Effector memory CD8-positive, alpha-beta T cell (primary cell): ENCODE data around the gene SLC45A2.
A peak's percentile ranks its signal among the peaks of the same experiment; 100 is the strongest.

Experiments
- ATAC-seq: fragments of 150-1000 bp; cut with Tn5 transposase; replicated peaks from 2 replicates; pipeline ENCODE4 v1.10.0; 2021; ENCODE audit warnings: mild to moderate bottlenecking, moderate library complexity
- DNase-seq, 3 experiments: peaks; one replicate each; pipeline ENCODE4 v3.0.0; 2021
- H3K27ac Mint-ChIP-seq, 2 donors: one replicate each; pipeline ENCODE4 v1.8.0; 2022; ENCODE audit warnings: mild to moderate bottlenecking in 2 of 2, mixed read lengths in 2 of 2, moderate library complexity in 2 of 2
- H3K27me3 Mint-ChIP-seq, 2 donors: one replicate each; pipeline ENCODE4 v1.8.0; 2022; ENCODE audit warnings: mixed read lengths in 2 of 2
- H3K36me3 Mint-ChIP-seq: one replicate; pipeline ENCODE4 v1.8.0; 2022; ENCODE audit warnings: mild to moderate bottlenecking, moderate library complexity, mixed read lengths; ENCODE audit not compliant: insufficient read depth
- H3K4me1 Mint-ChIP-seq, 2 donors: one replicate each; pipeline ENCODE4 v1.8.0; 2022; ENCODE audit warnings: low read depth in 2 of 2, mixed read lengths in 2 of 2
- H3K4me3 Mint-ChIP-seq, 2 donors: one replicate each; pipeline ENCODE4 v1.8.0; 2022; ENCODE audit warnings: mild to moderate bottlenecking in 2 of 2, mixed read lengths in 2 of 2, moderate library complexity in 2 of 2
- H3K9me3 Mint-ChIP-seq, 2 donors: one replicate each; pipeline ENCODE4 v1.8.0; 2022; ENCODE audit warnings: mixed read lengths in 2 of 2

Gene SLC45A2

DNA sequence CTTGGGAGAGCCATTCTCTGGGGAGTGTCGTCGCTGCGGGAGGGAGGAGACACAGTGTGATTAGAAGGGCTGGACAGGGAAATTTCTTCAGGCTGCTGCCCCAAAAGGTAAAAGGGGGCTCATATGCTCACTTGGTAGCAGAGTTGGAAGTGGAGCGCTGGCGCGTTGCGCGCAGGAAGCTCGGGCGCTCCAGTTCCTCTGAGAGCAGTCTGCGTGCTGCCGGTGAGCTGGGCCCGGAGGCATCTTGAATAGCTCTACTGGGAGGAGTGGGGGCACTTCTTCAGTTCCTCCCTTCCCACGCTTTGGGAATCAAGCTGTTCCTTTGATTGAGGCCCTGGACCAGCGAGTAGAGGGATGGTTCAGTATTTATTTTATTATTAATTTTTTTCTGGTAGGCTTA, 45.6 kb downstream of the SLC45A2 start:
- Mint-ChIP-seq H3K27me3 (peaks cover 69 to 73% of the 10 kb centered on the region in 2 donors), H3K27ac (no peak overlapping the region)
- ATAC-seq: no peak

GRCh38 chr5:33938507-33938796, 46.0 kb downstream of the SLC45A2 start:
- H3K4me1 Mint-ChIP-seq: no peaks in the 10 kb centered on the region
- H3K36me3 Mint-ChIP-seq: peaks cover 4% of the 10 kb centered on the region
- DNase-seq: no peak
- H3K4me3 Mint-ChIP-seq: no peak overlapping the region
- no peaks in the 10 kb centered on the region for H3K9me3 Mint-ChIP-seq
- no peak for ATAC-seq
- no peak overlapping the region for H3K27ac Mint-ChIP-seq
- peaks cover 68 to 71% of the 10 kb centered on the region in 2 donors for H3K27me3 Mint-ChIP-seq

More for the DNA sequence above, 45.6 kb downstream of the SLC45A2 start:
- H3K4me3 Mint-ChIP-seq: no peak overlapping the region
- no peaks in the 10 kb centered on the region for H3K9me3 Mint-ChIP-seq
- DNase-seq: no peak
- peaks cover 4% of the 10 kb centered on the region for H3K36me3 Mint-ChIP-seq
- no peaks in the 10 kb centered on the region for H3K4me1 Mint-ChIP-seq

GRCh38 chr5:33937707-33938506, 46.6 kb downstream of the SLC45A2 start:
- Mint-ChIP-seq H3K36me3 (peaks cover 4% of the 10 kb centered on the region), H3K27ac (no peak overlapping the region), H3K9me3 (no peaks in the 10 kb centered on the region), H3K27me3 (peaks cover 68 to 70% of the 10 kb centered on the region in 2 donors), H3K4me1 (no peaks in the 10 kb centered on the region), H3K4me3 (no peak overlapping the region)
- DNase-seq: no peak
- no peak for ATAC-seq

GRCh38 chr5:33937017-33937706, 47.3 kb downstream of the SLC45A2 start:
- H3K9me3 Mint-ChIP-seq: no peaks in the 10 kb centered on the region
- DNase-seq: no peak

DNA sequence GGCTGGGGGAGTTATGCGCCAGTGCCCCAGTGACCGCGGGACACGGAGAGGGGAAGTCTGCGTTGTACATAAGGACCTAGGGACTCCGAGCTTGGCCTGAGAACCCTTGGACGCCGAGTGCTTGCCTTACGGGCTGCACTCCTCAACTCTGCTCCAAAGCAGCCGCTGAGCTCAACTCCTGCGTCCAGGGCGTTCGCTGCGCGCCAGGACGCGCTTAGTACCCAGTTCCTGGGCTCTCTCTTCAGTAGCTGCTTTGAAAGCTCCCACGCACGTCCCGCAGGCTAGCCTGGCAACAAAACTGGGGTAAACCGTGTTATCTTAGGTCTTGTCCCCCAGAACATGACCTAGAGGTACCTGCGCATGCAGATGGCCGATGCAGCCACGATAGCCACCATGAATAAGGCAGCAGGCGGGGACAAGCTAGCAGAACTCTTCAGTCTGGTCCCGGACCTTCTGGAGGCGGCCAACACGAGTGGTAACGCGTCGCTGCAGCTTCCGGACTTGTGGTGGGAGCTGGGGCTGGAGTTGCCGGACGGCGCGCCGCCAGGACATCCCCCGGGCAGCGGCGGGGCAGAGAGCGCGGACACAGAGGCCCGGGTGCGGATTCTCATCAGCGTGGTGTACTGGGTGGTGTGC, 48.0 kb downstream of the SLC45A2 start, which contains the start of gene RXFP3:
RXFP3 (plus strand) TSS at position 6 of the 636 bp plus-strand sequence; CDS start at position 361, 355 bp downstream.
- H3K9me3 Mint-ChIP-seq: no peaks in the 10 kb centered on the region
- DNase-seq (no peak), ATAC-seq (no peak)
- H3K27me3 Mint-ChIP-seq: peaks cover 66% of the 10 kb centered on the region in 2 donors
- H3K36me3 Mint-ChIP-seq: peaks cover 4% of the 10 kb centered on the region
- H3K4me1 Mint-ChIP-seq: no peaks in the 10 kb centered on the region
- no peak within 1 kb of the TSS for H3K4me3 Mint-ChIP-seq
- H3K27ac Mint-ChIP-seq: no peak within 1 kb of the TSS

More at GRCh38 chr5:33937017-33937706, 47.3 kb downstream of the SLC45A2 start:
- Mint-ChIP-seq H3K4me3 (no peak overlapping the region), H3K27ac (no peak overlapping the region), H3K36me3 (peaks cover 4% of the 10 kb centered on the region), H3K4me1 (no peaks in the 10 kb centered on the region), H3K27me3 (peaks cover 66% of the 10 kb centered on the region in 2 donors)
- ATAC-seq: no peak

- Mint-ChIP-seq H3K27me3 (peaks cover 66% of the 10 kb centered on the region in 2 donors), H3K9me3 (no peaks in the 10 kb centered on the region), H3K4me3 (no peak overlapping the region), H3K27ac (no peak overlapping the region), H3K36me3 (peaks cover 4% of the 10 kb centered on the region), H3K4me1 (no peaks in the 10 kb centered on the region)
- ATAC-seq: peak; percentile 40
- peak in 1 of 3 experiments; percentile 4 for DNase-seq
Observed at GRCh38 chr5:33936004-33936380, 48.5 kb downstream of the SLC45A2 start.

GRCh38 chr5:33934176-33934575, 50.3 kb downstream of the SLC45A2 start:
- Mint-ChIP-seq H3K27me3 (peaks cover 48 to 56% of the 10 kb centered on the region in 2 donors), H3K36me3 (peaks cover 4% of the 10 kb centered on the region), H3K4me1 (no peaks in the 10 kb centered on the region), H3K27ac (no peak overlapping the region), H3K9me3 (no peaks in the 10 kb centered on the region), H3K4me3 (no peak overlapping the region)
- DNase-seq (no peak), ATAC-seq (no peak)

DNA sequence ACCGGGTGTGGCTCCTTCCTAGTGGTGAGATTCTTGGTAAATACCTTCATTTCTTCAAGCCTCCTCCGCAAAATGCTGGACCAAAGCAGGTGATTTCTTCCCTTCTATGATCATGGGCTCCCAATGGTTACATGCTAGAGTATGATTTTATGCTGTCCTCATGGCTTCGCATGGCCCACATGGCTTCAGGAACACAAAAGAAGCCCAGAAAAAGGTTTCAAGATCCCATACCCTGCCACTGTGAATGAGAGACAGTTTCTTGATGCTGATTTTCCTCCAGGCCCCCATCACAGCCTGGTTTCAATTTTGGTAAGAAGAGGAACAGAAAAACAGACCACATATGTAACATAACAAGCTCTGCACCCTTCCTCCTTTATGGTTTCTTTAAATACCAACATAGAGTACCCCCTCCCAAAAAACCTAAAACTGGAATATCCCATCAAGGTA, 50.7 kb downstream of the SLC45A2 start:
- no peak for DNase-seq
- Mint-ChIP-seq H3K9me3 (no peaks in the 10 kb centered on the region), H3K4me3 (no peak overlapping the region), H3K36me3 (peaks cover 4% of the 10 kb centered on the region), H3K27me3 (peaks cover 43 to 52% of the 10 kb centered on the region in 2 donors), H3K4me1 (no peaks in the 10 kb centered on the region), H3K27ac (no peak overlapping the region)
- ATAC-seq: no peak

- H3K4me1 Mint-ChIP-seq: no peaks in the 10 kb centered on the region
- no peak overlapping the region for H3K4me3 Mint-ChIP-seq
- ATAC-seq: no peak
- H3K9me3 Mint-ChIP-seq: no peaks in the 10 kb centered on the region
- DNase-seq: no peak
- peaks cover 33 to 39% of the 10 kb centered on the region in 2 donors for H3K27me3 Mint-ChIP-seq
- H3K36me3 Mint-ChIP-seq: peaks cover 4% of the 10 kb centered on the region
- H3K27ac Mint-ChIP-seq: no peak overlapping the region
Observed at GRCh38 chr5:33931136-33931535, 53.4 kb downstream of the SLC45A2 start.

DNA sequence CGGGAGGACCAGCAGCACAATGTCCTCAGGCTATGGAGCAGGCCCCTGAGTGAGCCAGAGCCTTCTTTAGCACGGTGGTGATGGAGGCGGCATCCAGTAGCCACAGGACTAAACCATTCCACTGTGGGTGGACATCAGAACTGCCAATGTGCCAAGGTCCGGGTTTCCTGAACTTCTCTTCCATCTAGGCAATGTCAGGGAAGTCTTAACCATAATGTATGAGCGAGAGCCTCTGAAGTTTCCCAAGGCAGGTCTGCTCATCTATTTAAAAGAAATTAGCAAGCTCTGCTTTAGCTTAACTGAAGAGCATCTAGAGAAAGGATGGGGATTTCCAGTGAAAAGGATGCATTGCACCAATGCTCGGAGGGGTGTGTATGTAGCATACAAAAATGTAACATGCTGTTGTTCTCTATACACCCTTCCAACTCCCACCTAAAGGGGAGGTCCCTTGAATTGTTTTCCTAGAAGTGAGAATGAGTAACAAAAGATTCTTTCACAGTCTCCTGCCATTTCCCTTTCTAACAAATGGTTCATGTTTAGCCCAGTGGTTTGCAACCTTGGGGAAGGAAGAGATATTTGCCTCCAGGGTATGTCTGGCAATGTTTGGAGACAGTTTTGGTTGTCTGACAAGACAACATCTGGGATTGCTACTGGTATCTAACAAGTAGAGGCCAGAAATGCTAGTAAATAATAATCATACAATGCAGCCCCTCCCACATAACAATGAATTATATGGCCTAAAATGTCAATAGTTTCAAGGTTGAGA, 54.4 kb downstream of the SLC45A2 start:
- ATAC-seq: no peak

DNA sequence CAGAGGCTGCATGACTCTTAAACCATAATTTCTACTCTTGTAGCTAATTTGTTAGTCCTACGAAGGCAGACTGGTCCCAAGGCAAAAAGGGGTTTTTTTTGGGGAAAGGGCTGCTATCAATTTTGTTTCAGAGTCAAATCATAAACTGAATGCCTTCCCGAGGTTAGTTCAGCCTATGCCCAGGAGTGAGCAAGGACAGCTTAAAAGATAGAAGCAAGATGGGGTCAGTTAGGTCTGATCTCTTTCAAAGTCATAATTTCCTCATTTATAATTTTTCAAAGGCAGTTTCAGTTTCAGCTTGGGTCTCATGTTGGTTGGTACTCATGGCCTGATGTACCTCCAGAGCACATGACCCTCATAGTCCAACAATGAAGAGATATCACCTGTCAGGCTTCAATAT, 56.2 kb downstream of the SLC45A2 start:
- Mint-ChIP-seq H3K9me3 (no peaks in the 10 kb centered on the region), H3K4me3 (no peak overlapping the region), H3K27me3 (peaks cover 28 to 33% of the 10 kb centered on the region in 2 donors), H3K36me3 (no peaks in the 10 kb centered on the region), H3K4me1 (no peaks in the 10 kb centered on the region), H3K27ac (no peak overlapping the region)
- no peak for ATAC-seq
- no peak for DNase-seq

More for the DNA sequence above, 54.4 kb downstream of the SLC45A2 start:
- H3K36me3 Mint-ChIP-seq: peaks cover 4% of the 10 kb centered on the region
- H3K4me3 Mint-ChIP-seq: no peak overlapping the region
- no peak for DNase-seq
- peaks cover 29% of the 10 kb centered on the region in 2 donors for H3K27me3 Mint-ChIP-seq
- no peak overlapping the region for H3K27ac Mint-ChIP-seq
- no peaks in the 10 kb centered on the region for H3K4me1 Mint-ChIP-seq
- no peaks in the 10 kb centered on the region for H3K9me3 Mint-ChIP-seq

- H3K4me1 Mint-ChIP-seq: no peaks in the 10 kb centered on the region
- H3K27me3 Mint-ChIP-seq: peaks cover 23 to 39% of the 10 kb centered on the region in 2 donors
- H3K4me3 Mint-ChIP-seq: no peak overlapping the region
- ATAC-seq (no peak), DNase-seq (no peak)
- H3K36me3 Mint-ChIP-seq: no peaks in the 10 kb centered on the region
- H3K27ac Mint-ChIP-seq: no peak overlapping the region
- H3K9me3 Mint-ChIP-seq: no peaks in the 10 kb centered on the region
Observed at GRCh38 chr5:33927685-33928084, 56.8 kb downstream of the SLC45A2 start.

DNA sequence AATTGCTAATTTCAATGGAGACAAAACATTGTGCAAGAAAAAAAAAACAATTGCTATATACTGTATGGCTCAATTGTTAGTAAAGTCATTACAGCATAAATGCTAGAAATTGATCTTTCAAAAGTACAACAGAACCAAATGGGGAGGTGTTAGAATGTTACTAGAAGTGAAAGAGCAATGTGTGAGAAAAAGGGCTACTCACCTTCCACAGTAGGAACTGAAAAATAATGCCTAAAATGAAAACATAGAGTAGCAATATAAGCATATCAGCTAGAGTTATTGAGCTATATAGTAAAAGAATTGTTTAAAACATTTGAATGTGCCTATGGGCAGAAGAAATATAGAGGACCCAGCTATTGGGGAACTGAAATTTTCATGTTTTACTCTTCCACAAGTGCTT, 59.2 kb downstream of the SLC45A2 start:
- DNase-seq (no peak), ATAC-seq (no peak)
- H3K27ac Mint-ChIP-seq: no peak overlapping the region
- H3K36me3 Mint-ChIP-seq: no peaks in the 10 kb centered on the region
- no peaks in the 10 kb centered on the region for H3K4me1 Mint-ChIP-seq
- H3K4me3 Mint-ChIP-seq: no peak overlapping the region
- peaks cover 19 to 46% of the 10 kb centered on the region in 2 donors for H3K27me3 Mint-ChIP-seq
- H3K9me3 Mint-ChIP-seq: no peaks in the 10 kb centered on the region
